Panc1 (cell line): ENCODE results near the gene INPP5E.

Source experiments
- POLR2AphosphoS5 ChIP-seq: IDR thresholded peaks from 2 replicates; pipeline ENCODE4 v1.6.1; 2012; ENCODE audit warnings: mild to moderate bottlenecking, low read depth, low read length, moderate library complexity
- SIN3A ChIP-seq: IDR thresholded peaks from 2 replicates; pipeline ENCODE4 v1.6.1; 2012; ENCODE audit warnings: low read depth, mild to moderate bottlenecking, low read length, moderate library complexity, borderline replicate concordance; ENCODE audit not compliant: insufficient read depth
- TF ChIP-seq, protein P1 (sequence below): fragments of 450-650 bp; IDR thresholded peaks from 2 replicates; pipeline ENCODE4 v1.5.1; 2017; ENCODE audit warnings: mild to moderate bottlenecking
- TF ChIP-seq, protein P2 (sequence below), 2 experiments: IDR thresholded peaks; 2 replicates each; pipeline ENCODE4 v1.6.1; 2011 to 2012; ENCODE audit warnings: low read depth in 2 of 2, control low read depth in 1 of 2, low read length in 1 of 2, mild to moderate bottlenecking in 1 of 2, moderate library complexity in 1 of 2; ENCODE audit not compliant: insufficient read depth in 1 of 2

DNA sequence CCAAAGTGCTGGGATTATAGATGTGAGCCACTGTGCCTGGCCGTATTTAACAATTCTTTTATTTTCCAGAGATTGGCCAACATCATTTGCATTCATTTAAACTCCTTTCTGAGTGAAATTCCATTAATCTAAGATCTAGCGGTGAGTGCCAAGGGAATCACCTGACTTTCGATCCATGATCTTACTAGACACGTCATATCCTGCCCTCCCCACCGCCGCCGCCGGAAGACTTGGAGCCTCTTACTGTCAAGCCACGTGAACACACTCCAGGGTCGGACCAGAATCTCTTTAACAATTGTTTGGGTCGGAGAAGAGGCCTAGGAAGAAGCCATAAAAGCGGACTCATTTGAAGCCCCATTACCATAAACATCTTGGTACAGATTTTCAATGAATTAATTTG is 12.9 kb downstream of the INPP5E start:
- TF ChIP-seq, protein P1, sequence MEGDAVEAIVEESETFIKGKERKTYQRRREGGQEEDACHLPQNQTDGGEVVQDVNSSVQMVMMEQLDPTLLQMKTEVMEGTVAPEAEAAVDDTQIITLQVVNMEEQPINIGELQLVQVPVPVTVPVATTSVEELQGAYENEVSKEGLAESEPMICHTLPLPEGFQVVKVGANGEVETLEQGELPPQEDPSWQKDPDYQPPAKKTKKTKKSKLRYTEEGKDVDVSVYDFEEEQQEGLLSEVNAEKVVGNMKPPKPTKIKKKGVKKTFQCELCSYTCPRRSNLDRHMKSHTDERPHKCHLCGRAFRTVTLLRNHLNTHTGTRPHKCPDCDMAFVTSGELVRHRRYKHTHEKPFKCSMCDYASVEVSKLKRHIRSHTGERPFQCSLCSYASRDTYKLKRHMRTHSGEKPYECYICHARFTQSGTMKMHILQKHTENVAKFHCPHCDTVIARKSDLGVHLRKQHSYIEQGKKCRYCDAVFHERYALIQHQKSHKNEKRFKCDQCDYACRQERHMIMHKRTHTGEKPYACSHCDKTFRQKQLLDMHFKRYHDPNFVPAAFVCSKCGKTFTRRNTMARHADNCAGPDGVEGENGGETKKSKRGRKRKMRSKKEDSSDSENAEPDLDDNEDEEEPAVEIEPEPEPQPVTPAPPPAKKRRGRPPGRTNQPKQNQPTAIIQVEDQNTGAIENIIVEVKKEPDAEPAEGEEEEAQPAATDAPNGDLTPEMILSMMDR, result no peak
- TF ChIP-seq POLR2AphosphoS5 (no peak), SIN3A (no peak)
- TF ChIP-seq, protein P2, sequence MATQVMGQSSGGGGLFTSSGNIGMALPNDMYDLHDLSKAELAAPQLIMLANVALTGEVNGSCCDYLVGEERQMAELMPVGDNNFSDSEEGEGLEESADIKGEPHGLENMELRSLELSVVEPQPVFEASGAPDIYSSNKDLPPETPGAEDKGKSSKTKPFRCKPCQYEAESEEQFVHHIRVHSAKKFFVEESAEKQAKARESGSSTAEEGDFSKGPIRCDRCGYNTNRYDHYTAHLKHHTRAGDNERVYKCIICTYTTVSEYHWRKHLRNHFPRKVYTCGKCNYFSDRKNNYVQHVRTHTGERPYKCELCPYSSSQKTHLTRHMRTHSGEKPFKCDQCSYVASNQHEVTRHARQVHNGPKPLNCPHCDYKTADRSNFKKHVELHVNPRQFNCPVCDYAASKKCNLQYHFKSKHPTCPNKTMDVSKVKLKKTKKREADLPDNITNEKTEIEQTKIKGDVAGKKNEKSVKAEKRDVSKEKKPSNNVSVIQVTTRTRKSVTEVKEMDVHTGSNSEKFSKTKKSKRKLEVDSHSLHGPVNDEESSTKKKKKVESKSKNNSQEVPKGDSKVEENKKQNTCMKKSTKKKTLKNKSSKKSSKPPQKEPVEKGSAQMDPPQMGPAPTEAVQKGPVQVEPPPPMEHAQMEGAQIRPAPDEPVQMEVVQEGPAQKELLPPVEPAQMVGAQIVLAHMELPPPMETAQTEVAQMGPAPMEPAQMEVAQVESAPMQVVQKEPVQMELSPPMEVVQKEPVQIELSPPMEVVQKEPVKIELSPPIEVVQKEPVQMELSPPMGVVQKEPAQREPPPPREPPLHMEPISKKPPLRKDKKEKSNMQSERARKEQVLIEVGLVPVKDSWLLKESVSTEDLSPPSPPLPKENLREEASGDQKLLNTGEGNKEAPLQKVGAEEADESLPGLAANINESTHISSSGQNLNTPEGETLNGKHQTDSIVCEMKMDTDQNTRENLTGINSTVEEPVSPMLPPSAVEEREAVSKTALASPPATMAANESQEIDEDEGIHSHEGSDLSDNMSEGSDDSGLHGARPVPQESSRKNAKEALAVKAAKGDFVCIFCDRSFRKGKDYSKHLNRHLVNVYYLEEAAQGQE (IDR thresholded peaks at IDR 0.05; ENCODE audit: insufficient read depth in 1 of 2, low read depth in 2 of 2, low read length in 1 of 2), result no peak
